PC-9 (cell line): ENCODE measurements around the gene MYBPHL.

ENCODE experiments used
- CTCF ChIP-seq: fragments of 200-600 bp; sonication (generic); conservative IDR thresholded peaks from 2 replicates; pipeline ENCODE4 v1.6.1; 2017; ENCODE audit warnings: mixed run types, antibody characterized with exemption, mild to moderate bottlenecking, moderate library complexity
- EZH2 ChIP-seq: fragments of 200-600 bp; sonication (generic); IDR thresholded peaks from 2 replicates; pipeline ENCODE4 v1.8.0; 2017; ENCODE audit warnings: antibody characterized with exemption, low read depth

GRCh38 chr1:109256971-109257681 lies 49.7 kb downstream of the MYBPHL start:
- no peak for TF ChIP-seq CTCF
- TF ChIP-seq EZH2: no peak
